Nephron (organoid): ENCODE data around the gene KCNC4.

Source experiments
- H3K27ac Mint-ChIP-seq, 3 experiments: 2 replicates each; pipeline ENCODE4 v1.8.0; 2020; ENCODE audit warnings: mixed read lengths in 3 of 3, mild to moderate bottlenecking in 2 of 3, moderate library complexity in 1 of 3
- H3K27me3 Mint-ChIP-seq: 2 replicates; pipeline ENCODE4 v1.8.0; 2021; ENCODE audit warnings: low read depth, mild to moderate bottlenecking, moderate library complexity, mixed read lengths
- H3K36me3 Mint-ChIP-seq: 2 replicates; pipeline ENCODE4 v1.8.0; 2020; ENCODE audit warnings: low read depth, mixed read lengths
- H3K4me1 Mint-ChIP-seq: 2 replicates; pipeline ENCODE4 v1.8.0; 2020; ENCODE audit warnings: mixed read lengths
- H3K4me3 Mint-ChIP-seq, 3 experiments: 2 replicates each; pipeline ENCODE4 v1.8.0; 2020; ENCODE audit warnings: mild to moderate bottlenecking in 3 of 3, mixed read lengths in 3 of 3, moderate library complexity in 2 of 3
- H3K9me3 Mint-ChIP-seq: 2 replicates; pipeline ENCODE4 v1.8.0; 2020; ENCODE audit warnings: mixed read lengths
- CTCF ChIP-seq, 3 experiments: fragments of 200-600 bp; sonication (generic); IDR thresholded peaks; one replicate each; pipeline ENCODE4 v1.5.0; 2021; ENCODE audit warnings: antibody characterized with exemption in 3 of 3; ENCODE audit not compliant: unreplicated experiment in 3 of 3

Gene KCNC4

GRCh38 chr1:110223581-110223980 lies 13.5 kb downstream of the KCNC4 start:
- H3K4me3 Mint-ChIP-seq = no peak overlapping the region
- H3K4me1 Mint-ChIP-seq = peaks cover under 1% of the 10 kb centered on the region
- no peak overlapping the region for H3K27ac Mint-ChIP-seq
- no peaks in the 10 kb centered on the region for H3K9me3 Mint-ChIP-seq
- no peaks in the 10 kb centered on the region for H3K36me3 Mint-ChIP-seq
- no peak for TF ChIP-seq CTCF (IDR thresholded peaks at IDR 0.05; ENCODE audit: unreplicated experiment in 3 of 3)
- peaks cover 20% of the 10 kb centered on the region for H3K27me3 Mint-ChIP-seq

DNA sequence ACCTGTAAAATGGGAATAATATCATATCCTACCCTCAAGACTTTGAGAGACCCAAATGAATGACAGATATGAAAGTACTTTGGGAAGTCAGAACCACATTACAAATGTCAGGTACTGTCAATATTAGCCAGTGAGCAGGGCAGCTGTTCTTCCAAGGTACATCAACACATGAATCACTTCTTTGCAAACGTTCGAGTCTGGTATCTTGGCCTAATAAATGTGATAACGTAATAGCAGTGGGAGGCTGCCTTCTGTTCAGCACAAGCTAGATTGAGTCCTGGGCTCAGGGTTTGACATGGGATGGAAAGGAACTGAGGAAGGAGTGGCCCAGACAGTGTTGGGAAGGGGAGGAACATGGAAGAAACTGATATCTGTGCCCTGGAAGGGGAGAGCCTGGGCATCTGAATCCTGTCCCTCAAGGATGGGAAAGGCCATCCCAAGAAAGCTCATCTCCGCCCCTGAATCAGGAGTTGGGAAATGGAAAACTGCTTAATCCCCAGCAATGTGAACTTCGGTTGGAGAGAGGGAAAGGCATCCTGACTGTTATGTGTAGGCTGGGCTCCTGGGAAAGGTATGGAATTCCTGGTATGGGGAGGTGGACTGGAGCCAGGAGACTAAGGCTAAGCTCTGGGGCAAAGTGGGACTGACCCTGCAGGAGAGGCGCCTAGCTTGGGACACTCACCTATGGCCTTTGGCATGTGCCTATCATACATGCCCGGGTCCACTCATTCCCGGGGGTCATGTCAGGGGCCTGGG lies 14.3 kb downstream of the KCNC4 start:
- TF ChIP-seq CTCF (IDR thresholded peaks at IDR 0.05; ENCODE audit: unreplicated experiment in 3 of 3) = no peak
- no peaks in the 10 kb centered on the region for H3K9me3 Mint-ChIP-seq

GRCh38 chr1:110225212-110225611 lies 15.1 kb downstream of the KCNC4 start:
- Mint-ChIP-seq H3K4me1 (peaks cover 9% of the 10 kb centered on the region), H3K4me3 (no peak overlapping the region), H3K27ac (no peak overlapping the region), H3K36me3 (no peaks in the 10 kb centered on the region), H3K27me3 (peaks cover 20% of the 10 kb centered on the region), H3K9me3 (no peaks in the 10 kb centered on the region)
- no peak for TF ChIP-seq CTCF (IDR thresholded peaks at IDR 0.05; ENCODE audit: unreplicated experiment in 3 of 3)

More for the DNA sequence above, 14.3 kb downstream of the KCNC4 start:
- Mint-ChIP-seq H3K4me3 (no peak overlapping the region), H3K27ac (no peak overlapping the region), H3K36me3 (no peaks in the 10 kb centered on the region), H3K27me3 (peaks cover 16% of the 10 kb centered on the region), H3K4me1 (peaks cover 5% of the 10 kb centered on the region)

DNA sequence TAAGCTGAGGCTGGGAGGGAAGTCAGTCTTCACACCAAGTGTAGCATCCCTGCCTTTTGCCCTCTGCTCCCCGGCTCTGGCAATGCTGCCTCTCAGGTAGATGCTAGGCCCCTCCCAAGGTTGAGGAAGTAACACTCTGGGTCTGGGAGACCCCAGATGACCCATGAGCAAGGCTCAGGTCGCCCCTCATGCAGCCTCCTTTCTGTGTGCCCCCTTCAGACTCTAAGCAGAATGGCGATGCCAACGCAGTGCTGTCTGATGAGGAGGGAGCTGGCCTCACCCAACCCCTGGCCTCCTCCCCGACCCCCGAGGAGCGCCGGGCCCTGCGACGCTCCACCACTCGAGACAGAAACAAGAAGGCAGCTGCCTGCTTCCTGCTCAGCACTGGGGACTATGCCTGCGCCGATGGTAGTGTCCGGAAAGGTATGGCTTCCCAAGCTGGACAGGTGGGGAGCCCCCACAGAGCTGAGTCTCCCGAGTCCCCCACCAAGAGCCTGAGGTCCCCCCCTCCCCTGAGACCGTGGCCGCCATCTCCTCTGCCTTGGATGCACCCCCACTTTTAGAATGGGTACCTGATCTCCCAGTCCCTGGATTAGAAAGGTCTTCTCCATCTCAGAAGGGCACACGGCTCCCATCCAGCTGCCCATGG lies 15.8 kb downstream of the KCNC4 start:
- Mint-ChIP-seq H3K36me3 (no peaks in the 10 kb centered on the region), H3K27me3 (peaks cover 20% of the 10 kb centered on the region), H3K27ac (no peak overlapping the region), H3K4me1 (peaks cover 9% of the 10 kb centered on the region), H3K9me3 (no peaks in the 10 kb centered on the region), H3K4me3 (no peak overlapping the region)
- no peak for TF ChIP-seq CTCF (IDR thresholded peaks at IDR 0.05; ENCODE audit: unreplicated experiment in 3 of 3)

DNA sequence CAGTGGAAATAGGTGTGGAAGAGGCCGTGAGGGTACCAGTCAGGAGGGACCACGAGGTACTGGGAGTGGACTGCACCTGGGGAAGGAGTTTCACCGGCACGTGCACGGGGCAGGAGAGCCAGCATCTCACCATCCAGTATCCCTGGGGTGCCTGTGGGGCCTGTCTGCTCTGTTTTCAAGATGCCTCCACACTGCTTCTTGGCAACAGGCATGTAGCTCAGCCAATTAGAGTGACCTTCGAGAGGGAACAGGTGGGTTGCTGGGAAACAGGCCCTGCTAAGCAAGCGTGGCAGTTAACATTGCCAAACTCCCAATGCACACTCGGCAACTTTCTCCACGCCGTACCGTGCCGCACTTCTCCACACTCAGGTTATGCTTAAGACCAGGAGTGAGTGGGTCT lies 17.7 kb downstream of the KCNC4 start:
- no peaks in the 10 kb centered on the region for H3K36me3 Mint-ChIP-seq
- H3K27me3 Mint-ChIP-seq = peaks cover 15% of the 10 kb centered on the region
- H3K27ac Mint-ChIP-seq = no peak overlapping the region
- H3K9me3 Mint-ChIP-seq = no peaks in the 10 kb centered on the region
- peak overlapping the region in 1 of 3 experiments; percentile 21 for H3K4me3 Mint-ChIP-seq
- TF ChIP-seq CTCF (IDR thresholded peaks at IDR 0.05; ENCODE audit: unreplicated experiment in 3 of 3) = no peak
- H3K4me1 Mint-ChIP-seq = peaks cover 9% of the 10 kb centered on the region
